BJ (cell line): ENCODE measurements around the gene RGS7. TPM values are rescaled to one million over a fixed set of nuclear protein-coding genes. Genes with fewer than 3 reads are reported as not detected.

Experiments used
- CTCF ChIA-PET: fragments of 350-600 bp; formaldehyde crosslinking; extraction: SDS; loops from one replicate; lab custom pipeline; 2021; ENCODE audit warnings: antibody characterized with exemption, inconsistent platforms; lab: Yijun Ruan, JAX
- POLR2A ChIA-PET: fragments of 300-600 bp; sonication (Branson Sonifier 250); formaldehyde crosslinking; extraction: SDS; loops from one replicate; lab custom pipeline; 2021; ENCODE audit warnings: antibody characterized with exemption; lab: Charles Lee
- DNase-seq: peaks from one replicate; pipeline ENCODE4 v3.0.0-alpha.2; 2011; ENCODE audit warnings: low read depth
- H3K27me3 ChIP-seq: 2 replicates; pipeline ENCODE4 v1.6.0; 2011; ENCODE audit warnings: low read length; ENCODE audit not compliant: control insufficient read depth, insufficient read depth
- H3K36me3 ChIP-seq: 2 replicates; pipeline ENCODE4 v1.5.1; 2011; ENCODE audit warnings: low read length; ENCODE audit not compliant: control insufficient read depth, insufficient read depth
- H3K4me3 ChIP-seq: 2 replicates; pipeline ENCODE4 v1.5.1; 2011; ENCODE audit warnings: low read depth, mild to moderate bottlenecking, control low read depth, low read length
- CTCF ChIP-seq: IDR thresholded peaks from 2 replicates; pipeline ENCODE4 v1.5.1; 2011; ENCODE audit warnings: low read depth, mild to moderate bottlenecking, control low read depth, inconsistent platforms, low read length, moderate library complexity; ENCODE audit not compliant: insufficient read depth
- polyA plus RNA-seq: library from polyadenylated mRNA; depleted of rRNA; stranded (reverse); fragments of >200 nt; gene quantifications from 2 replicates; pipeline ENCODE4 v1.2.3, GENCODE V29; 2011

The RGS7 gene
- polyA plus RNA-seq, 1 experiment, result 0.93 TPM

DNA sequence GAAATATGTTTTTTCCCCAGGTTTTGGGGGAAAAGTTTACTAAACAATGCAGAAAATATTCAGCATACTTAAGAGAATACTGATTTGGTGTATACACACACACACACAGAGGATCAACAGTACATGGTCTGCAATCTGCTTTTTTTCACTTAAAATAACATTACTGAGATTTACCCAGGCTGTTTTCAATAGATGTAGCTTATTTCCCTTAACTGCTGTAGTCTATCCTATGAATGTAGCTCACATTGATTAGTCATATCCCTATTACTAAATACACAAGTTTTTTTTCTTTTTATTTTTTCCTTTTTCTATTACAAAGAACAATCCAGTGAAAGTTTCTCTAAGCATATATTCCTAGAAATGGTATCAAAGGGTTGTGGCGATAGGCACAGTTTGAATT, 478.4 kb downstream of the RGS7 start:
- ChIA-PET POLR2A (no interaction called here), CTCF (no interaction called here)
- Histone ChIP-seq H3K4me3 (no peak overlapping the region), H3K36me3 (no peaks in the 10 kb centered on the region), H3K27me3 (no peaks in the 10 kb centered on the region)
- DNase-seq, result no peak
- TF ChIP-seq CTCF, result no peak

- no peaks in the 10 kb centered on the region for H3K27me3 ChIP-seq
- H3K4me3 ChIP-seq, result no peak overlapping the region
- CTCF ChIA-PET, result no interaction called here
- no peak for DNase-seq
- no peaks in the 10 kb centered on the region for H3K36me3 ChIP-seq
- TF ChIP-seq CTCF, result no peak
- POLR2A ChIA-PET, result no interaction called here
Measured at GRCh38 chr1:240877605-240878004, 479.4 kb downstream of the RGS7 start.

GRCh38 chr1:240876071-240876470, 480.9 kb downstream of the RGS7 start:
- ChIA-PET CTCF (no interaction called here), POLR2A (no interaction called here)
- DNase-seq, result no peak
- no peaks in the 10 kb centered on the region for H3K27me3 ChIP-seq
- no peak for TF ChIP-seq CTCF
- no peaks in the 10 kb centered on the region for H3K36me3 ChIP-seq
- no peak overlapping the region for H3K4me3 ChIP-seq

GRCh38 chr1:240869071-240869470, 487.9 kb downstream of the RGS7 start:
- H3K4me3 ChIP-seq, result no peak overlapping the region
- H3K36me3 ChIP-seq, result no peaks in the 10 kb centered on the region
- ChIA-PET CTCF (no interaction called here), POLR2A (no interaction called here)
- DNase-seq, result no peak
- no peaks in the 10 kb centered on the region for H3K27me3 ChIP-seq
- TF ChIP-seq CTCF, result no peak

DNA sequence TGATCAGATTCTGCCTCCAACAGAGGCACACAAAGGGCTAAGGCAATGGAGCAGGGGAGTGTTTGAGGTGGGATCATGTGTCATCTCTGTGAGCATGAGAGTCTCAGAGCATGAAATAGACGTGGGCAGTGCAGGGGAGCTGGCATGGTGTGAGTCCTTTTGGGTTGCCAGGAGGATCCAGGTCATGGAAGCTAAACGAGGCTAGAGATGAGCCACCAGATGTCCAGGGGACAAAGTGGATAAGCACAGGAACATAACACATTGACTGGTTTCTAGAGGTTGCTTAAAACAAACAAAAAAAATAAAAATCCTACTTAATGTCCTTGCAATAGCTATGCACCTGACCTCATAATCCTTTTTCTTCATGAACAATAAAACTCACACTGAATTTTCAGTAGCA, 490.3 kb downstream of the RGS7 start:
- no peaks in the 10 kb centered on the region for H3K36me3 ChIP-seq
- H3K27me3 ChIP-seq, result no peaks in the 10 kb centered on the region
- CTCF ChIA-PET, result interaction anchor here (0.8 kb wide), 1 partner anchor 23 kb away, joined by 3 read pairs; no protein-coding TSS in a partner anchor
- POLR2A ChIA-PET, result no interaction called here
- TF ChIP-seq CTCF, result no peak
- H3K4me3 ChIP-seq, result no peak overlapping the region
- no peak for DNase-seq
